ENCODE results near the gene MAN2B2.

GRCh38 chr4:6609415-6610079, 34.6 kb downstream of the MAN2B2 start:
- TF ChIP-seq CTCF (IDR thresholded peaks at IDR 0.05; ENCODE audit: low read depth, low read length) (no peak), EZH2phosphoT487 (IDR thresholded peaks at IDR 0.05; ENCODE audit: low read depth) (no peak)
